Ovary (tissue), 3 donors: ENCODE data around the gene PIGC.

Experiments used
- CTCF ChIP-seq, 3 donors: fragments of 450-650 bp in 2 of 3; fragments of 200-600 bp in 1 of 3; IDR thresholded peaks; one replicate each; pipeline versions ENCODE4 v1.5.1 to v1.8.0; 2016 to 2022; ENCODE audit warnings: antibody characterized with exemption in 3 of 3, mild to moderate bottlenecking in 1 of 3
- EP300 ChIP-seq: sonication (generic); formaldehyde crosslinking; IDR thresholded peaks from one replicate; pipeline ENCODE4 v1.6.1; 2017; ENCODE audit warnings: antibody characterized with exemption
- donor health status: DM: no; HTN: no; CAD: no.

- TF ChIP-seq CTCF (IDR thresholded peaks at IDR 0.05) (no peak), EP300 (no peak)
Measured at GRCh38 chr1:172452536-172453152, 8.8 kb upstream of the PIGC start.
